Mammary epithelial cell (primary cell): Measurements from ENCODE around the gene ASIP.

ENCODE experiments used
- EZH2 ChIP-seq: IDR thresholded peaks from 2 replicates; pipeline ENCODE4 v1.6.1; 2012; ENCODE audit warnings: low read length, inconsistent platforms, borderline replicate concordance
- TF ChIP-seq, protein P1 (sequence below), 2 donors: IDR thresholded peaks in 1 of 2; conservative IDR thresholded peaks in 1 of 2; 2 replicates each; pipeline ENCODE4 v1.5.1; 2011 to 2012; ENCODE audit warnings: inconsistent platforms in 2 of 2, low read length in 2 of 2, mild to moderate bottlenecking in 2 of 2, control low read depth in 1 of 2, low read depth in 1 of 2; ENCODE audit not compliant: insufficient read depth in 1 of 2; ENCODE audit errors: extremely low read depth in 1 of 2

DNA sequence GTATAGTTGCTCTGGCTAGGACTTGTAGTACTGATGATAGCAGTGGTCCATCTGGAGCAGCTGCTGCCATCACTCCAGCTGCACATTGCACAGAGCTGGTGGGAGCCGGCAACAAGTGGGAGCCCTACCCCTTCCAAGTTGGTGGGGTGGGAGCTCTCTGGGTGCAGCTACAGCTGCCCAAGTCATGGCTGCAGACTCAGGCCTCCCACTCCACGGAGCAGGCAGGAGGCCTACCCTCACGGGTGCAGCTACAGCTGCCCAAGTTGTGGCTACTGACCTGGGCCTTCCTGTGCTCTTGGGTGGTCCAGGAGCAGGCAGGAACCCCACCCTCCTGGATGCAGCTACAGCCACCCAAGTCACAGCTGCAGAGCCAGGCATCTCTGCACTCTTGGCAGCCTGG is 32.1 kb upstream of the ASIP start:
- TF ChIP-seq, protein P1, sequence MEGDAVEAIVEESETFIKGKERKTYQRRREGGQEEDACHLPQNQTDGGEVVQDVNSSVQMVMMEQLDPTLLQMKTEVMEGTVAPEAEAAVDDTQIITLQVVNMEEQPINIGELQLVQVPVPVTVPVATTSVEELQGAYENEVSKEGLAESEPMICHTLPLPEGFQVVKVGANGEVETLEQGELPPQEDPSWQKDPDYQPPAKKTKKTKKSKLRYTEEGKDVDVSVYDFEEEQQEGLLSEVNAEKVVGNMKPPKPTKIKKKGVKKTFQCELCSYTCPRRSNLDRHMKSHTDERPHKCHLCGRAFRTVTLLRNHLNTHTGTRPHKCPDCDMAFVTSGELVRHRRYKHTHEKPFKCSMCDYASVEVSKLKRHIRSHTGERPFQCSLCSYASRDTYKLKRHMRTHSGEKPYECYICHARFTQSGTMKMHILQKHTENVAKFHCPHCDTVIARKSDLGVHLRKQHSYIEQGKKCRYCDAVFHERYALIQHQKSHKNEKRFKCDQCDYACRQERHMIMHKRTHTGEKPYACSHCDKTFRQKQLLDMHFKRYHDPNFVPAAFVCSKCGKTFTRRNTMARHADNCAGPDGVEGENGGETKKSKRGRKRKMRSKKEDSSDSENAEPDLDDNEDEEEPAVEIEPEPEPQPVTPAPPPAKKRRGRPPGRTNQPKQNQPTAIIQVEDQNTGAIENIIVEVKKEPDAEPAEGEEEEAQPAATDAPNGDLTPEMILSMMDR (conservative IDR thresholded peaks at IDR 0.05 in 1 of 2, IDR thresholded peaks at IDR 0.05 in 1 of 2; ENCODE audit: extremely low read depth in 1 of 2, insufficient read depth in 1 of 2, low read depth in 1 of 2, low read length in 2 of 2): no peak
- no peak for TF ChIP-seq EZH2
